ENCODE data around the gene CLIC5. TPM values are rescaled to one million over a fixed set of nuclear protein-coding genes. Genes with fewer than 3 reads are reported as not detected.

CLIC5 gene
- total and polyA plus RNA-seq, 2 of the 8 experiments (the other 6 are each of a cell fraction or from before 2014, with no cell fraction given) = 0.12 to 0.15 TPM

GRCh38 chr6:45931232-45931631 lies 84.4 kb downstream of the CLIC5 start:
- H3K56ac ChIP-seq (replicated peaks; ENCODE audit: insufficient read length, low read depth, low read length) = no peak overlapping the region
- no peak overlapping the region for H4K8ac ChIP-seq (ENCODE audit: extremely low read depth, insufficient read depth, low read length)
- no peak overlapping the region for H2BK12ac ChIP-seq (ENCODE audit: low read depth, low read length)
- no peaks in the 10 kb centered on the region for H3K23me2 ChIP-seq (ENCODE audit: low read depth, low read length)
- no peak overlapping the region for H3K4ac ChIP-seq (replicated peaks; ENCODE audit: insufficient read length, low read depth, low read length)
- no peaks in the 10 kb centered on the region for H4K20me1 ChIP-seq (replicated peaks in 1 of 2; ENCODE audit: control insufficient read depth in 1 of 2, insufficient read depth in 2 of 2, low read length in 2 of 2)
- H3K79me1 ChIP-seq (ENCODE audit: low read depth, low read length) = no peaks in the 10 kb centered on the region
- H4K91ac ChIP-seq (replicated peaks; ENCODE audit: insufficient read length, low read length) = no peak overlapping the region
- H3K23ac ChIP-seq (ENCODE audit: insufficient read length) = no peak overlapping the region
- H2BK20ac ChIP-seq (ENCODE audit: low read length) = no peak overlapping the region
- no peak overlapping the region for H4K5ac ChIP-seq (ENCODE audit: insufficient read length, low read depth, low read length)
- H3K36me3 ChIP-seq (ENCODE audit: control insufficient read depth in 2 of 4, insufficient read depth in 4 of 4, low read length in 3 of 4) = no peaks in the 10 kb centered on the region
- H2AFZ ChIP-seq (ENCODE audit: low read length) = no peak overlapping the region
- H3K4me2 ChIP-seq (ENCODE audit: insufficient read depth in 1 of 2, low read depth in 2 of 2, low read length in 2 of 2) = no peak overlapping the region
- ChIA-PET CTCF (ENCODE audit: partially characterized antibody) (interaction anchor here (0.8 to 2.1 kb wide), 25 partner anchors 8 to 1455 kb away, joined by 3 to 22 read pairs (median 5); no protein-coding TSS in a partner anchor), POLR2A (ENCODE audit: partially characterized antibody) (interaction anchor here (1.3 kb wide), 1 partner anchor 240 kb away, joined by 3 read pairs; the partner anchor contains the start of gene ENPP5)
- 100% methylated on average over 1 of the region's 1 CpG; no CpG with 5 or more reads in 1 of the 2 experiments for WGBS, 2 experiments (ENCODE audit: extremely low coverage in 1 of 2, insufficient coverage in 1 of 2, insufficient read length in 1 of 2, insufficient replicate concordance in 2 of 2, low coverage in 1 of 2, low lambda C conversion rate in 2 of 2, missing lambda C conversion rate in 1 of 2)
- DNase-seq (ENCODE audit: low read depth in 1 of 2, low spot score in 2 of 2) = no peak
- no peaks in the 10 kb centered on the region for H3K9me3 ChIP-seq (ENCODE audit: insufficient read depth in 2 of 2, low read depth in 1 of 2, low read length in 1 of 2)
- no peak overlapping the region for H3K14ac ChIP-seq (ENCODE audit: insufficient read length)
- no peak overlapping the region for H3K9ac ChIP-seq (replicated peaks in 1 of 4; ENCODE audit: extremely low read depth in 1 of 4, low read depth in 3 of 4, low read length in 3 of 4)
- H3K79me2 ChIP-seq (ENCODE audit: control insufficient read depth in 1 of 2, insufficient read depth in 2 of 2, low read length in 2 of 2) = no peaks in the 10 kb centered on the region
- H2BK120ac ChIP-seq (replicated peaks; ENCODE audit: low read depth, low read length) = no peak overlapping the region
- no peak for FAIRE-seq
- no peak overlapping the region for H3K27ac ChIP-seq (ENCODE audit: low read depth, low read length)
- peaks cover 0 to 8% (median 4%) of the 10 kb centered on the region in 4 experiments; a peak in 4 of 7 replicates for H3K27me3 ChIP-seq (replicated peaks in 1 of 4; ENCODE audit: control insufficient read depth in 3 of 4, extremely low read depth in 1 of 4, insufficient read depth in 3 of 4, low read length in 3 of 4)
- no peak overlapping the region for H3K4me3 ChIP-seq (ENCODE audit: extremely low read depth in 1 of 4, insufficient read depth in 2 of 4, low read depth in 3 of 4, low read length in 4 of 4)
- H3K4me1 ChIP-seq (replicated peaks in 1 of 4; ENCODE audit: control insufficient read depth in 3 of 4, insufficient read depth in 4 of 4, low read length in 3 of 4) = peaks cover 10 to 28% (median 20%) of the 10 kb centered on the region in 4 experiments
- H2BK5ac ChIP-seq (ENCODE audit: low read depth, low read length) = no peak overlapping the region
- H2AK5ac ChIP-seq (ENCODE audit: low read depth, low read length) = no peak overlapping the region
- H2BK15ac ChIP-seq (ENCODE audit: low read length) = no peak overlapping the region
- no peak overlapping the region for H3K18ac ChIP-seq (ENCODE audit: extremely low read depth, low read length)
- no peak for TF ChIP-seq ZNF274 (IDR thresholded peaks at IDR 0.05; ENCODE audit: borderline replicate concordance, extremely low read depth, low read length)
- TF ChIP-seq HDAC6 (IDR thresholded peaks at IDR 0.05; ENCODE audit: low read depth, low read length) = no peak
- TF ChIP-seq BACH1 (IDR thresholded peaks at IDR 0.05; ENCODE audit: low read length) = no peak
- TF ChIP-seq SUZ12 (IDR thresholded peaks at IDR 0.05; ENCODE audit: low read length) = no peak
- TF ChIP-seq KDM4A (IDR thresholded peaks at IDR 0.05; ENCODE audit: low read depth, low read length, severe bottlenecking) = no peak
- TF ChIP-seq NANOG (IDR thresholded peaks at IDR 0.05; ENCODE audit: insufficient read depth, low read depth, low read length, poor library complexity, severe bottlenecking) = no peak
- no peak for TF ChIP-seq SIRT6 (IDR thresholded peaks at IDR 0.05; ENCODE audit: low read length)
- TF ChIP-seq GTF2F1 (IDR thresholded peaks at IDR 0.05; ENCODE audit: borderline replicate concordance, low read depth, low read length) = no peak
- no peak for TF ChIP-seq HDAC2 (IDR thresholded peaks at IDR 0.05; ENCODE audit: borderline replicate concordance in 1 of 2, low read depth in 2 of 2, low read length in 2 of 2)
- TF ChIP-seq MAX (IDR thresholded peaks at IDR 0.05) = no peak
- no peak for TF ChIP-seq CBX8 (IDR thresholded peaks at IDR 0.05; ENCODE audit: borderline replicate concordance, low read depth, low read length)
- TF ChIP-seq CHD1 (IDR thresholded peaks at IDR 0.05; ENCODE audit: low read depth, low read length) = no peak
- TF ChIP-seq NRF1 (IDR thresholded peaks at IDR 0.05; ENCODE audit: low read depth, low read length) = no peak

Measured in H1 (cell line).